HL-60 (cell line): ENCODE measurements around the gene GIPR.

Experiments used
- DNase-seq, 2 experiments: peaks; one replicate each; pipeline ENCODE4 v3.0.0-alpha.2; 2010 to 2020; ENCODE audit warnings: low read depth in 1 of 2, low spot score in 1 of 2
- H3K27ac ChIP-seq: fragments of 250-450 bp; sonication (Bioruptor Pico); replicated peaks from 2 replicates; pipeline ENCODE4 v1.5.1; 2020; ENCODE audit warnings: mild to moderate bottlenecking, moderate library complexity
- H3K27me3 ChIP-seq: fragments of 250-450 bp; sonication (Bioruptor Pico); 2 replicates; pipeline ENCODE4 v1.5.1; 2021; ENCODE audit warnings: mild to moderate bottlenecking, moderate library complexity; ENCODE audit not compliant: insufficient read depth, poor library complexity, severe bottlenecking
- H3K4me3 ChIP-seq: replicated peaks from 2 replicates; pipeline ENCODE4 v1.5.1; 2011; ENCODE audit warnings: mild to moderate bottlenecking, control low read depth, low read length; ENCODE audit not compliant: insufficient read depth
- CTCF ChIP-seq: IDR thresholded peaks from one replicate; pipeline ENCODE4 v1.5.1; 2011; ENCODE audit warnings: low read length, control low read depth, inconsistent platforms; ENCODE audit not compliant: insufficient read depth
- GABPA ChIP-seq: IDR thresholded peaks from 2 replicates; pipeline ENCODE4 v1.6.1; 2012; ENCODE audit warnings: low read depth
- POLR2AphosphoS5 ChIP-seq: IDR thresholded peaks from 2 replicates; pipeline ENCODE4 v1.6.1; 2012; ENCODE audit warnings: low read depth
- SPI1 ChIP-seq: IDR thresholded peaks from 2 replicates; pipeline ENCODE4 v1.6.1; 2012; ENCODE audit warnings: low read depth, mild to moderate bottlenecking, borderline replicate concordance
- TF ChIP-seq, protein P1 (sequence below): IDR thresholded peaks from 2 replicates; pipeline ENCODE4 v1.6.1; 2012; ENCODE audit warnings: low read depth; ENCODE audit not compliant: insufficient replicate concordance

GIPR gene

GRCh38 chr19:45712699-45713067, 44.7 kb downstream of the GIPR start:
- Histone ChIP-seq H3K27me3 (no peaks in the 10 kb centered on the region), H3K27ac (no peak overlapping the region), H3K4me3 (no peak overlapping the region)
- TF ChIP-seq, protein P1, sequence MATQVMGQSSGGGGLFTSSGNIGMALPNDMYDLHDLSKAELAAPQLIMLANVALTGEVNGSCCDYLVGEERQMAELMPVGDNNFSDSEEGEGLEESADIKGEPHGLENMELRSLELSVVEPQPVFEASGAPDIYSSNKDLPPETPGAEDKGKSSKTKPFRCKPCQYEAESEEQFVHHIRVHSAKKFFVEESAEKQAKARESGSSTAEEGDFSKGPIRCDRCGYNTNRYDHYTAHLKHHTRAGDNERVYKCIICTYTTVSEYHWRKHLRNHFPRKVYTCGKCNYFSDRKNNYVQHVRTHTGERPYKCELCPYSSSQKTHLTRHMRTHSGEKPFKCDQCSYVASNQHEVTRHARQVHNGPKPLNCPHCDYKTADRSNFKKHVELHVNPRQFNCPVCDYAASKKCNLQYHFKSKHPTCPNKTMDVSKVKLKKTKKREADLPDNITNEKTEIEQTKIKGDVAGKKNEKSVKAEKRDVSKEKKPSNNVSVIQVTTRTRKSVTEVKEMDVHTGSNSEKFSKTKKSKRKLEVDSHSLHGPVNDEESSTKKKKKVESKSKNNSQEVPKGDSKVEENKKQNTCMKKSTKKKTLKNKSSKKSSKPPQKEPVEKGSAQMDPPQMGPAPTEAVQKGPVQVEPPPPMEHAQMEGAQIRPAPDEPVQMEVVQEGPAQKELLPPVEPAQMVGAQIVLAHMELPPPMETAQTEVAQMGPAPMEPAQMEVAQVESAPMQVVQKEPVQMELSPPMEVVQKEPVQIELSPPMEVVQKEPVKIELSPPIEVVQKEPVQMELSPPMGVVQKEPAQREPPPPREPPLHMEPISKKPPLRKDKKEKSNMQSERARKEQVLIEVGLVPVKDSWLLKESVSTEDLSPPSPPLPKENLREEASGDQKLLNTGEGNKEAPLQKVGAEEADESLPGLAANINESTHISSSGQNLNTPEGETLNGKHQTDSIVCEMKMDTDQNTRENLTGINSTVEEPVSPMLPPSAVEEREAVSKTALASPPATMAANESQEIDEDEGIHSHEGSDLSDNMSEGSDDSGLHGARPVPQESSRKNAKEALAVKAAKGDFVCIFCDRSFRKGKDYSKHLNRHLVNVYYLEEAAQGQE: no peak
- TF ChIP-seq CTCF (no peak), SPI1 (no peak), POLR2AphosphoS5 (no peak)
- DNase-seq: no peak

GRCh38 chr19:45713141-45713540, 45.1 kb downstream of the GIPR start:
- Histone ChIP-seq H3K4me3 (no peak overlapping the region), H3K27ac (no peak overlapping the region), H3K27me3 (no peaks in the 10 kb centered on the region)
- no peak for DNase-seq
- TF ChIP-seq GABPA (no peak), SPI1 (no peak), CTCF (no peak)
- TF ChIP-seq, protein P1: no peak

GRCh38 chr19:45715139-45715538, 47.1 kb downstream of the GIPR start:
- Histone ChIP-seq H3K27me3 (no peaks in the 10 kb centered on the region), H3K27ac (no peak overlapping the region), H3K4me3 (no peak overlapping the region)
- TF ChIP-seq, protein P1: no peak
- no peak for TF ChIP-seq POLR2AphosphoS5
- no peak for TF ChIP-seq GABPA
- no peak for TF ChIP-seq SPI1
- no peak for TF ChIP-seq CTCF
- no peak for DNase-seq
